Measurements from ENCODE around the gene P3H4. TPM values are rescaled to one million over a fixed set of nuclear protein-coding genes. Genes with fewer than 3 reads are reported as not detected.

The P3H4 gene
- total RNA-seq, 4 donors from 2014 or later, result 8.3 to 20.9 (median 19.1) TPM

GRCh38 chr17:41787021-41787418, 24.7 kb downstream of the P3H4 start:
- H3K9me3 ChIP-seq, result no peaks in the 10 kb centered on the region
- no peak for TF ChIP-seq POLR2A (IDR thresholded peaks at IDR 0.05)
- no peak for TF ChIP-seq POLR2AphosphoS5 (IDR thresholded peaks at IDR 0.05)
- TF ChIP-seq CTCF (IDR thresholded peaks at IDR 0.05), result no peak
- no peak for TF ChIP-seq EP300 (IDR thresholded peaks at IDR 0.05)
- no peak overlapping the region for H3K27ac ChIP-seq
- no peak for ATAC-seq
- WGBS, 2 donors (ENCODE audit: low coverage in 1 of 2), result 21 to 34% methylated on average over 4 of the region's 4 CpGs
- no peak overlapping the region for H3K4me3 ChIP-seq
- H3K36me3 ChIP-seq, result no peaks in the 10 kb centered on the region
- H3K4me1 ChIP-seq, result peaks cover 0 to 44% (median 28%) of the 10 kb centered on the region in 3 donors
- peaks cover 50% of the 10 kb centered on the region for H3K27me3 ChIP-seq

GRCh38 chr17:41786227-41787020, 25.3 kb downstream of the P3H4 start, which contains the start of gene JUP:
TSS of gene JUP (minus strand) at chr17:41786711. CDS start at chr17:41771854, 14,857 bp downstream.
- H3K9me3 ChIP-seq, result no peaks in the 10 kb centered on the region
- no peaks in the 10 kb centered on the region for H3K36me3 ChIP-seq
- peaks cover 53% of the 10 kb centered on the region for H3K27me3 ChIP-seq
- ATAC-seq, result peak; percentile 98
- H3K4me1 ChIP-seq, result peaks cover 0 to 50% (median 30%) of the 10 kb centered on the region in 3 donors
- H3K4me3 ChIP-seq, result peak within 1 kb of the TSS; percentile 25 to 71
- TF ChIP-seq POLR2AphosphoS5 (IDR thresholded peaks at IDR 0.05) (peak; percentile 73), EP300 (IDR thresholded peaks at IDR 0.05) (no peak), CTCF (IDR thresholded peaks at IDR 0.05) (peak in 3 of 4 experiments; percentile 32 to 56 (median 46)), POLR2A (IDR thresholded peaks at IDR 0.05) (peak; percentile 90 to 93)
- H3K27ac ChIP-seq, result peak within 1 kb of the TSS in 3 of 4 donors; percentile 78 to 82 (median 79)
- whole genome bisulfite sequencing, 2 donors (ENCODE audit: low coverage in 1 of 2), result no CpG with 5 or more reads among the region's 79 CpGs

DNA sequence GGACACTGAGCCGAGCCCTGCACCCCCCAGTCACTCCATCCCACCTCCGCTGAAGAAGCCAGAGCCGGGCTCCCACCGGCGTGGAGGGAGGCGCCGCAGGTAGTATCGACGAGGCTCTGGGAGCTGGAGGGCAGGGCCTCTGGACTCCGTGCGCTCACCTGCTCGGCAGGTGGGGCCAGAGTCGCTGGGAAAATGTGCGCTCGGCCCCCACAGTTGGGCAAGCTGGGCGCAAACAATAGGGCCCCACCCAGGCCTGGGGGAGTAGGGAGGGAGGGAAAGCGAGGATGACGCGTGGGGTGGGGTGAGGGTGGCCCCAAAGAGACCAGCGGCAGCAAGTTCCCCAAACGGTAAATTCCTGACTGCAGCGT, 25.9 kb downstream of the P3H4 start:
- Histone ChIP-seq H3K9me3 (no peaks in the 10 kb centered on the region), H3K4me3 (peak overlapping the region; percentile 25 to 71), H3K4me1 (peaks cover 0 to 53% (median 30%) of the 10 kb centered on the region in 3 donors), H3K27me3 (peaks cover 57% of the 10 kb centered on the region), H3K27ac (peak overlapping the region in 3 of 4 donors; percentile 78 to 82 (median 79)), H3K36me3 (no peaks in the 10 kb centered on the region)
- 0% methylated on average over 2 to 5 of the region's 22 CpGs for WGBS, 2 donors (ENCODE audit: low coverage in 1 of 2)
- TF ChIP-seq POLR2A (IDR thresholded peaks at IDR 0.05), result no peak
- no peak for TF ChIP-seq EP300 (IDR thresholded peaks at IDR 0.05)
- ATAC-seq, result no peak

DNA sequence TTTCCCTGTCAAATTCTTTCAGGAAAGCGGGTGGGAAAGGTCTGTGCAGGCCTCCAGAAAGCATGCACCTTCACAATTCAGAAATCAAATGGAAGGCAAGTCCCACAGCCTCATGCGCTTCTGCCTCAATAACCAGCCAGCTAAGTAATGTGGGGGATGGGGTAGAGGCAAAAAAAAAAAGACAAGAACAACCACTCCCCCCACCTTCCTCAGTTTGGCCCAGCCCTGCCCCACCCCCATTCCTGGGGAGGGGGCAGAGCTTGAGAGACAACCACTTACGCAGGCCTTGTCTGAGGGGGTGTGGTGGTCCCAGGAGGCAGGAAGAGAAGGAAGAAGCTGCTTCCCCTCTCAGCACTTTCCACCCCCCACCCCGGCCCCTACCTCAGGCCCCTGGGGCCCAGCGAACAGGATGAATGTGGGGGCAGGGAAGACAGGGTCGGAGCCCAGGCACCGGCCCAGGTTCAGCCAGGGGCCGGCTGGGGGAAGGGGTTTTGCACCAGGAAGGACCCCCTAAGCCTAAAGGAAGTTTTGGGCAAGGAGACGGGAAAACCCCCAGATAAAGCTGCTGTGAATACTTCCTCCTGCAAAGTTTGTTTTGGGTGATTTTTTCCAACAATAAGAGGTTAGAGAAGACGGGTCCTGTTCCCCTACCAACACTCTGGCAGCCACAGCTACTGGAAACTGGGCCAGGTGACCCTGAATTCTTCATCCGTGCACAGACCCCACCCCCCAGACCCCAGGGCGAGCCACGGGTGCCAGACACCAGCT, 26.5 kb downstream of the P3H4 start:
- peaks cover 57% of the 10 kb centered on the region for H3K27me3 ChIP-seq
- no peak for ATAC-seq
- H3K4me1 ChIP-seq, result peaks cover 0 to 53% (median 30%) of the 10 kb centered on the region in 3 donors

More for the DNA sequence above, 26.5 kb downstream of the P3H4 start:
- Histone ChIP-seq H3K36me3 (no peaks in the 10 kb centered on the region), H3K9me3 (no peaks in the 10 kb centered on the region), H3K27ac (peak overlapping the region in 3 of 4 donors; percentile 78 to 82 (median 79)), H3K4me3 (peak overlapping the region; percentile 25 to 71)
- 12 to 50% methylated on average over 2 to 3 of the region's 13 CpGs for WGBS, 2 donors (ENCODE audit: low coverage in 1 of 2)
- TF ChIP-seq CTCF (IDR thresholded peaks at IDR 0.05) (no peak), POLR2A (IDR thresholded peaks at IDR 0.05) (no peak), POLR2AphosphoS5 (IDR thresholded peaks at IDR 0.05) (no peak), EP300 (IDR thresholded peaks at IDR 0.05) (no peak)
